Stimulated activated naive CD8-positive, alpha-beta T cell treated with anti-CD3 and anti-CD28 coated beads, Interleukin-15, amount 100 ng/mL, for 72 hours (primary cell): ENCODE data around the gene SIT1.

Experiments
- ATAC-seq: fragments of 150-1000 bp; cut with Tn5 transposase; 2 replicates; pipeline ENCODE4 v1.10.0; 2021; ENCODE audit warnings: mild to moderate bottlenecking, moderate library complexity
- DNase-seq, 2 donors: peaks; one replicate each; pipeline ENCODE4 v3.0.0; 2021 to 2022
- H3K27ac Mint-ChIP-seq, 2 donors: one replicate each; pipeline ENCODE4 v1.8.0; 2022; ENCODE audit warnings: mild to moderate bottlenecking in 2 of 2, mixed read lengths in 2 of 2, moderate library complexity in 2 of 2
- H3K27me3 Mint-ChIP-seq: one replicate; pipeline ENCODE4 v1.8.0; 2022; ENCODE audit warnings: mixed read lengths
- H3K4me1 Mint-ChIP-seq: one replicate; pipeline ENCODE4 v1.8.0; 2022; ENCODE audit warnings: mild to moderate bottlenecking, mixed read lengths
- H3K4me3 Mint-ChIP-seq, 2 donors: one replicate each; pipeline ENCODE4 v1.8.0; 2022; ENCODE audit warnings: mild to moderate bottlenecking in 2 of 2, mixed read lengths in 2 of 2, moderate library complexity in 1 of 2
- H3K9me3 Mint-ChIP-seq, 2 donors: one replicate each; pipeline ENCODE4 v1.8.0; 2022; ENCODE audit warnings: mixed read lengths in 2 of 2

Gene SIT1, protein sequence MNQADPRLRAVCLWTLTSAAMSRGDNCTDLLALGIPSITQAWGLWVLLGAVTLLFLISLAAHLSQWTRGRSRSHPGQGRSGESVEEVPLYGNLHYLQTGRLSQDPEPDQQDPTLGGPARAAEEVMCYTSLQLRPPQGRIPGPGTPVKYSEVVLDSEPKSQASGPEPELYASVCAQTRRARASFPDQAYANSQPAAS

DNA sequence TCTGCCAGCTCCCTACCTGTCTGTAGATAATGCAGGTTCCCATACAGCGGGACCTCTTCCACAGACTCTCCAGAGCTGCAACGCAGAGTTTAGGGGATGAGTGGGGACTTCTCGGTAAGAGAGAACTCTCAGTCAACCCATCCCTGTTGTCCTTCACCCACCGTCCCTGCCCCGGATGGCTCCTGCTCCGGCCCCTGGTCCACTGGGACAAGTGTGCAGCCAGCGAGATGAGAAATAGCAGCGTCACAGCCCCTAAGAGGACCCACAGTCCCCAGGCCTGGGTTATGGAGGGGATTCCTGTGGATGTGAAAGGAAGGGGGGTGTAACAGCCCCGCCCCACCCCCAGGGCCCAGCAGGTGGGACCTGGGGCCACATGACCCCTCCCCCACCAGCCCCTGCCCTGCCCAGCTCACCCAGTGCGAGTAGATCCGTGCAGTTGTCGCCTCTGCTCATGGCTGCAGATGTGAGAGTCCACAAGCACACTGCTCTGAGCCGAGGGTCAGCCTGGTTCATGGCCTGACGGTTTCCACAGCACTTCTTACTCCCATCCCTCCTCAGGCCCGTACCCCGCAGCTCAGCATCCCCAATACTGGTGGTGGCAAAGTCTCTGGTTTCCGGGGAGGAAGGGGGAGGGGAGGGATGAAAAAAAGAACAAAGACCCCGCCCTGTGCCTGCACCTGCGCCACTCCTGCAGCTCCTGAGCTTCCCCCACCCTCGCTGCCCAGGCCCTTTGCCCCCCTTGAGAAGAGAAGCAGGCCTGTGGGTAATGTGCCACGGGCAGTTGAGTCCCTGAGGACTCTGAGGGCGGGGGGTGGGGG, at the start of gene SIT1:
SIT1 (minus strand) TSS at position 591 of the 818 bp plus-strand sequence; CDS start at position 513, 78 bp downstream.
- Mint-ChIP-seq H3K9me3 (no peaks in the 10 kb centered on the region), H3K27me3 (no peaks in the 10 kb centered on the region), H3K27ac (peak within 1 kb of the TSS; percentile 95 to 96), H3K4me1 (peaks cover 62% of the 10 kb centered on the region), H3K4me3 (peak within 1 kb of the TSS; percentile 89 to 93)
- ATAC-seq: peak; percentile 23
- DNase-seq: peak in 1 of 2 donors; percentile 42

- no peak for DNase-seq
- no peaks in the 10 kb centered on the region for H3K27me3 Mint-ChIP-seq
- no peak for ATAC-seq
- no peak overlapping the region for H3K4me3 Mint-ChIP-seq
- peaks cover 7% of the 10 kb centered on the region for H3K4me1 Mint-ChIP-seq
- H3K9me3 Mint-ChIP-seq: no peaks in the 10 kb centered on the region
- no peak overlapping the region for H3K27ac Mint-ChIP-seq
These were observed 49.3 kb upstream of the SIT1 start for GRCh38 chr9:35700031-35700430.

- DNase-seq (no peak), ATAC-seq (no peak)
- H3K9me3 Mint-ChIP-seq: no peaks in the 10 kb centered on the region
- H3K27me3 Mint-ChIP-seq: no peaks in the 10 kb centered on the region
- H3K27ac Mint-ChIP-seq: no peak overlapping the region
- H3K4me1 Mint-ChIP-seq: peaks cover 7% of the 10 kb centered on the region
- H3K4me3 Mint-ChIP-seq: no peak overlapping the region
These were observed 47.5 kb upstream of the SIT1 start for GRCh38 chr9:35698231-35698630.

- Mint-ChIP-seq H3K27ac (peak overlapping the region; percentile 5 to 12), H3K4me1 (peaks cover 7% of the 10 kb centered on the region), H3K9me3 (no peaks in the 10 kb centered on the region), H3K27me3 (no peaks in the 10 kb centered on the region), H3K4me3 (no peak overlapping the region)
- ATAC-seq (no peak), DNase-seq (no peak)
These were observed 46.8 kb upstream of the SIT1 start for GRCh38 chr9:35697486-35697885.

GRCh38 chr9:35696520-35697215, 45.9 kb upstream of the SIT1 start:
- DNase-seq: peak; percentile 49 to 51
- Mint-ChIP-seq H3K4me3 (no peak overlapping the region), H3K27ac (no peak overlapping the region), H3K27me3 (no peaks in the 10 kb centered on the region), H3K4me1 (peaks cover 12% of the 10 kb centered on the region), H3K9me3 (no peaks in the 10 kb centered on the region)
- ATAC-seq: peak; percentile 83

DNA sequence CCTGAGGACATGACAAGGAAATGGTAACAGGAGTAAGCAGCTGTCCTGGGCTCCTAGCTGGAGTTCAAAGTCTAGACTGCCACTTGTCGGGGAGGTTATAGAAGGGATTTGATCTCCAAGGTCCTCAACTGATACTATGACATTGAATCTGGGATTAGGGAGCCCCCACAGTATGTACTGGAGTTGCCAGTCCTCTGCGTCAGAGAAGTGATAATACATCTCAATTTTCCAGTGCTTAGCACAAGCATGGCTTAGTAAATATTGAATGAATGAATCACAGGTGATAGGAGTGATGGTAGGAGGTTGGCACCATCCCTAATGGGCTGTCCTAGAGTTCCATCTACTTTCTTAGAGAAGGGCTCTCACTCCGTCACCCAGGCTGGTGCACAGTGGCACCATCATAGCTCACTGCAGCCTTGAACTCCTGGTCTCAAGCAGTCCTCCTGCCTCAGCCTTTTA, 45.2 kb upstream of the SIT1 start:
- Mint-ChIP-seq H3K27ac (no peak overlapping the region), H3K27me3 (no peaks in the 10 kb centered on the region), H3K9me3 (no peaks in the 10 kb centered on the region), H3K4me1 (peaks cover 19% of the 10 kb centered on the region), H3K4me3 (no peak overlapping the region)
- no peak for DNase-seq
- no peak for ATAC-seq

DNA sequence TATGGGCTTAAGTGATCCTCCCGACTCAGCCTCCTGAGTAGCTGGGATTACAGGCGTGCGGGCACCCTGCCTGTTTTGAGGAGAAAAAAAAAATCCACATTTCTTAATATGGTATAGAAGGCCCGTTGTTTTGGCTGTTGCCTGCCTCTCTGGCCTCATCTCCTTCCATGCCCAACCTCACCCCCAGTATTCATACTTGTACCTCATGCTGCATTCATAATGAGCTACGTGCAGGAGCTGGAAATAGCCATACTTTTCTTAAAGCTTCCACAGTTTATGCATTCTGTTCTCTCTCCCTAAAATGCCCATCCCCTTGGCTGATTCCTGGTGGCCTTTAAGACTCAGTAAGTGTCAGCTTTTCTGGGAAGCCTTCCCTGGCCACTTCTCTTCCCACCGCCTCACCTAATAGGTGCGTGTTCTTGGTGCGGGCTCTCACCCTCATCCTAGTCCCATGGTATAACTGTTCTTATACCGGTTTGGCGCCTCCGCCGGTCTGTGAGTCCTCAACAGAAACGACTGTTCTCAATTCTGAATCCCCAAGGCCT, 41.1 kb upstream of the SIT1 start:
- H3K9me3 Mint-ChIP-seq: no peaks in the 10 kb centered on the region
- H3K4me3 Mint-ChIP-seq: peak overlapping the region in 1 of 2 donors; percentile 87
- no peak overlapping the region for H3K27ac Mint-ChIP-seq
- DNase-seq (no peak), ATAC-seq (no peak)
- H3K27me3 Mint-ChIP-seq: no peaks in the 10 kb centered on the region
- peaks cover 50% of the 10 kb centered on the region for H3K4me1 Mint-ChIP-seq

DNA sequence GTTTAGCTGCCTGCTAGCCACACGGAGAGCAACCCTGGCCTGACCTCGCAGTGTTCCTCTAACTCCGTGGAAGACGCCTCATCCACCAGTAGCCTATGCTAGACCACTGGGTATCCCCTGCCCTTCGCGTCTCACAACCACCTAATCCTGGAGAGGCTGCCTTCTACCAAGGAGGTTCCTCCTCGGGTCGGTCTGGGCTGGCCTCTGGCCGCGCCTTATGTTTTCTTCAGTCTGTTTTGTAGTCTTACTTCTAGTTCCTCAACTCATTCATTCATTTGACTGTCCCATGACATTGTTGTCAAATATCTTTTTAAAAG, 40.6 kb upstream of the SIT1 start:
- peaks cover 45% of the 10 kb centered on the region for H3K4me1 Mint-ChIP-seq
- H3K4me3 Mint-ChIP-seq: peak overlapping the region; percentile 87 to 88
- no peaks in the 10 kb centered on the region for H3K27me3 Mint-ChIP-seq
- no peak for DNase-seq
- ATAC-seq: no peak
- H3K9me3 Mint-ChIP-seq: no peaks in the 10 kb centered on the region
- peak overlapping the region; percentile 46 to 76 for H3K27ac Mint-ChIP-seq

DNA sequence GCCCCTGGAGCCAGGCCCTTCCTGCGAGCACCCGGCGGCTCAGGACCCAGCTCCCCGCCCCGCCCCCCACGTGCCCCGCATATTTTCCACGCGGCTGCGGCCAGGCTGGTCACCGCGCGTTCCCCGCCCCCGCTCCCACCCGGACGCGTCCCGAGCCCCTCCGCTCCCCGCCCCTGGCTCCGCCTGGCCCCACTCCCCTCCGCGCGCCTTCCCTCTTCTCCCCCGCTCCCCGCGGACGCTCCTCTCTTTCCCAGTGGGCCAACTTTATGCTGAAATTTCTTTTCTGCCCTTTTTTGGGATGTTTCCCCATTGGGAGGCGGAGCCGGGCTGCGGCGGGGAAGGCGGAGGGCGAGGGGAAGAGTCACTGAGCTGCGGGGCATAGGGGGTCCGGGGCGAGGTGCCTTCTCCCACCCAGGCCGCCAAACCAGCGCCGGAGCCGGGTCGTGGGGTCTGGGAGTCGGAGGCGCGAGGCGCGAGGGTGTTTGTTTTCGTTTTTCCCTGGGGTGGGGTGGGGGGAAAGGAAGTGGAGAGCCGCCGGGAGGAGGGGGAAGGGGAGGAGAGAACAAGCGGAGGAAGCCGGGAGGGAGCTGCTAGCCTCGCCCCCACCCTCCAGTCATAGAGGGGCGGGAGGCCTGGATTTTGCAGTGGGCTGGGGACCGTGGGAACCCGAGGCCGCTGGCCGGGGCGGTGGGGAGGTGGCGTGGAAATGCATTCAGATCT, 40.0 kb upstream of the SIT1 start:
- Mint-ChIP-seq H3K27ac (peak overlapping the region; percentile 74 to 78), H3K4me3 (peak overlapping the region; percentile 87 to 88), H3K27me3 (no peaks in the 10 kb centered on the region), H3K4me1 (peaks cover 45% of the 10 kb centered on the region), H3K9me3 (no peaks in the 10 kb centered on the region)
- DNase-seq (no peak), ATAC-seq (peak; percentile 19)

DNA sequence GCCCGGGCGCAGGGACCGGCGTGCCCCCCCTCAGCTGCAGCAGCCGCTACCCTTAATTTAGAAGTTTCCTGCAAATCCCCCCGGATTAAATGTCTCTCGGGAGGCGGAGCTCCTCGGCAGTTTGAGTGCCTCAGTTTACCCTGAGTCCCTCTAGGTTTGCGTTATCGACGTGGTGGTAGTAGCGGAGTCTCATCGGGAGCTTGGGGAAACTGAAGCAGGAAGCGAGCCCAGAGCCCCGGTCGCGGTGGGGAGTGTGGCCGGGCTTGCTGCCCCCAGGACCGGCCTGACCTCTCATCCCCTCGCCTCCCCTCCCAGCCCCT, 39.5 kb upstream of the SIT1 start:
- DNase-seq (no peak), ATAC-seq (peak; percentile 22)

GRCh38 chr9:35689542-35690293, 39.0 kb upstream of the SIT1 start, which contains the start of gene TPM2:
TSS of gene TPM2 (minus strand) at chr9:35689925. CDS start at chr9:35689817, 108 bp downstream.
- DNase-seq (no peak), ATAC-seq (peak; percentile 60)
- Mint-ChIP-seq H3K4me3 (peak within 1 kb of the TSS; percentile 87 to 88), H3K27ac (peak within 1 kb of the TSS; percentile 74 to 80), H3K9me3 (no peaks in the 10 kb centered on the region), H3K4me1 (peaks cover 45% of the 10 kb centered on the region), H3K27me3 (no peaks in the 10 kb centered on the region)

More for the DNA sequence above, 39.5 kb upstream of the SIT1 start:
- H3K9me3 Mint-ChIP-seq: no peaks in the 10 kb centered on the region
- peak overlapping the region; percentile 67 to 78 for H3K4me3 Mint-ChIP-seq
- H3K4me1 Mint-ChIP-seq: peaks cover 45% of the 10 kb centered on the region
- H3K27me3 Mint-ChIP-seq: no peaks in the 10 kb centered on the region
- no peak overlapping the region for H3K27ac Mint-ChIP-seq

GRCh38 chr9:35688558-35689541, 38.1 kb upstream of the SIT1 start:
- Mint-ChIP-seq H3K27ac (peak overlapping the region; percentile 74 to 80), H3K4me1 (peaks cover 45% of the 10 kb centered on the region), H3K4me3 (peak overlapping the region; percentile 71 to 74), H3K27me3 (no peaks in the 10 kb centered on the region), H3K9me3 (no peaks in the 10 kb centered on the region)
- DNase-seq: no peak
- ATAC-seq: peak; percentile 81

DNA sequence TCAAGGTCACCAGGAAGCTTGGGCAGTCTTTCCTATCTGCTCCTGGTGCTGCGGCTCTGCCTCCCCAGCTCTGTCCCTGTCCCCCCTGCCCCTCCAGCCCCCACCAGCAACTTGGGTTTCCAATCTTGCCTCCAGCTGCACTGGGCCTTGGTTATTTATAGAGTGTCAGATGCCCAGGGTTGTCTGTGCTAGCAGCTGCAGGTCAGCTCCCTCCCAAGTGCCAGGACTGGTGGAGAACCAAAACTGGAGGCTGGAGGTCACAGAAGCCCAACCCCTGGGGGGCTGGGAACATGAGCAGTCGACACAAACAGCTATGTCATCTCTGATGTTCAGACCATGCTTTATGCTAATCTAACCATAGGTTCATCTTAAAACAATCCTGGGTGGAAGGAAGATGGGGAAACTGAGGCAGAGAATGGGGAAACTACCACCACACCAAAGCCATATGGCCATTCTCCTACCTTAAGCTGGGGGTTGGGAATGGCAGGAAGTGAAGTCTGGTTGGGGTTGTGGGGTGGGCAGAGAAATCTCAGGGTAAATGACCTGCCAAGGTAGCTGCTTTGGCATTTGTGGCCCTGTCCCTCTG, 37.3 kb upstream of the SIT1 start:
- no peak for DNase-seq
- Mint-ChIP-seq H3K4me3 (peak overlapping the region in 1 of 2 donors; percentile 17), H3K27ac (no peak overlapping the region), H3K9me3 (no peaks in the 10 kb centered on the region), H3K4me1 (peaks cover 45% of the 10 kb centered on the region), H3K27me3 (no peaks in the 10 kb centered on the region)
- ATAC-seq: no peak
